Suppressor macrophage treated with lipopolysaccharide for 1 hour (primary cell): ENCODE data around the gene ZMPSTE24.
"Not testable (repeated sequence)": the region's sequence is repeated elsewhere in the genome, so short reads cannot be mapped to it uniquely, and the experiment has no call there.

Experiments used
- DNase-seq, 3 donors: peaks; one replicate each; pipeline ENCODE4 v3.0.0-alpha.2; 2020 to 2022

Gene ZMPSTE24

DNA sequence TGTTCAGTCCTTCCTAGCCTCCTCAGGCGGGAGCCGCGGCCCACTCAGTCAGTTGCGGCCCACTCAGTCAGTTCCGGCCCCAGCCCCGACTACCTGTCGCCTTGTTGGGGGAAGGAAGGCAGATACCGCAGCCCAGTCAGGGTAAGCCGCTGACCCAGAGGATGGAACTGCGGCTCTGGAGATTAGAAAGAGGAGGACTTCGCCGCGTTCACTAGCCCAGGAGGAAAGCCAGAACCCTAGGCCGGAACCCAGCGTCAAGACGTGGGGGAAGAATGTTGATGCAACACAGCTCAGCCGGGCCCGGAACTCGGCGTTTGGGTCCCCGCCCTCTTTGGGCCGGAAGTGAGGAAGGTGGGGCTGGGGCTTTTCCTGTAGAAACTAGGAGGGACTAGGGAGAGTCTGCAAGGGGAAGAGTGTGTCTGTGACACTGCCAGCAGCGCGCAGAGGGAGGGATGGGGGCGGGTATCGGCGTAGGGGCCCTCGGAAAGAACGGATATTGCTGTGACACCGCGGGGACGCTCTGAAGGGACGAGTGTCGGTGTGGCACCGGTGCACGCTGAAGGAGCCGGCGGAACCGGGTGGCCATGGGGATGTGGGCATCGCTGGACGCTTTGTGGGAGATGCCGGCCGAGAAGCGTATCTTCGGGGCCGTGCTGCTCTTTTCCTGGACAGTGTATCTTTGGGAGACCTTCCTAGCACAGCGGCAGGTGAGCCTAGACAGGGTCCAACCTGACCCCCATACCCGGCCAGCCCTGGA, at the start of gene ZMPSTE24:
TSS of gene ZMPSTE24 (plus strand) at position 549 of the 757 bp plus-strand sequence. CDS start at position 585, 36 bp downstream.
- DNase-seq = peak; percentile 97 to 98 (median 97)

DNA sequence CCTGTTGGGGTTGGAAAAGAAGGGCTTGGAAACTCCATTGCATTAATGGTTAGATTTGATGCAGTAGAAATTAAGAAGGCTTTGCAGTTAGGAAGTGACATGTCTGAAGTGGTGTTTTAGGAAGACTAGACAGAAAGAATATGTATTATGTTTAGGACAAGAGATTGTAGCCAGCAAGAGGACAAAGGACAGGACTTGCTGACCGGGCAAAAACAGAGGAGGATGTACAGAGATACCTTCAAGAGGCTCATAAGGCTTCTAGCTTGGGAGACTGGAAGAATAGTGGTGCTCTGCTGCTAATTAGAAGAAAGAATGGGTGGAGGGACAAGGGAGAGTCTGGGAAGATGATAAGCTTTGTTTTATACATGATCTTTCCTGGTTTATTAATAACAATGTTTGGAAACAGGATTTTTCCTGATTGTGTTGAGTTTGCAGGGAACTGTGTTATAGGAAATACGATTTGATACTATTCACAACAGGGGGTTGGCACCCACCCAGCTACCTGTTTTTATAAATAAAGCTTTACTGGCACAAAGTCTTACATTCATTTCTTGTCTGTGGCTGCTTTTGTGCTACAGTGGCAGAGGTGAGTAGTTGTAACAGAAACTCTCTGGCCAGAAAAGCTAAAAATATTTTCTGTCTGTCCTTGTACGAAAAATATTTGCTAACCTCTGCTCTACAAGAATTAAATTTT, 47.4 kb upstream of the ZMPSTE24 start:
- no peak for DNase-seq

DNA sequence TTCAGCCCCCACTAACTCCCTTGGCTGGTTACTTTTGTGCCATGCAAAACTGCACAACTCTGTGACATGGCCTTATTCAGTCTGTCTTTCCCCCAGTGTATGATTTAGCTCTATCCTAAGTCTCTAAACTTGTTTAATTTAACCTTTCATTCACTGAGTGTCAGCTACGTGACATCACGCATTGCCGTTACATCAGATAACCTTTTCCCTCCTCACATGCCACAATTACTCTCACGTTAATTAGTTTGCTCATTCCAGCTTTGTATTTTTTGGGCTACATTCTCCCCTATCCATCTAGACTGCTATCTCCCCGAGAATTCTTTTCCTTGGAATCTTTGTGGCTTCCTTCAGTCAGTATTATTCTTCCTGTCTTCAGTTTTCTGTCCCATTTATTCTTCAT, 39.7 kb upstream of the ZMPSTE24 start:
- DNase-seq = no peak

DNA sequence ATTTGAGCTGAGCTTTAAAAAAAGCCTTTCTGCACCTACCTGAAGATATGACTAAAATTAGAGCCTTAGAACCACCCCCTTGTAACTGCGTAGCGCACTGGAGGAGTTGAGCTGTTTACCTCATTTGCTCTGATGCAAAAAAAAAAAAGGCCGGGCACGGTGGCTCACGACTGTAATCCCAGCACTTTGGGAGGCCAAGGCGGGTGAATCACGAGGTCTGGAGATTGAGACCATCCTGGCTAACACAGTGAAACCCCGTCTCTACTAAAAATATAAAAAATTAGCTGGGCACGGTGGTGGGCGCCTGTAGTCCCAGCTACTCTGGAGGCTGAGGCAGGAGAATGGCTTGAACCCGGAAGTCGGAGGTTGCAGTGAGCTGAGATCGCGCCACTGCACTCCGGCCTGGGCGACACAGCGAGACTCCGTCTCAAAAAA, 36.5 kb upstream of the ZMPSTE24 start:
- not testable (repeated sequence) for DNase-seq

DNA sequence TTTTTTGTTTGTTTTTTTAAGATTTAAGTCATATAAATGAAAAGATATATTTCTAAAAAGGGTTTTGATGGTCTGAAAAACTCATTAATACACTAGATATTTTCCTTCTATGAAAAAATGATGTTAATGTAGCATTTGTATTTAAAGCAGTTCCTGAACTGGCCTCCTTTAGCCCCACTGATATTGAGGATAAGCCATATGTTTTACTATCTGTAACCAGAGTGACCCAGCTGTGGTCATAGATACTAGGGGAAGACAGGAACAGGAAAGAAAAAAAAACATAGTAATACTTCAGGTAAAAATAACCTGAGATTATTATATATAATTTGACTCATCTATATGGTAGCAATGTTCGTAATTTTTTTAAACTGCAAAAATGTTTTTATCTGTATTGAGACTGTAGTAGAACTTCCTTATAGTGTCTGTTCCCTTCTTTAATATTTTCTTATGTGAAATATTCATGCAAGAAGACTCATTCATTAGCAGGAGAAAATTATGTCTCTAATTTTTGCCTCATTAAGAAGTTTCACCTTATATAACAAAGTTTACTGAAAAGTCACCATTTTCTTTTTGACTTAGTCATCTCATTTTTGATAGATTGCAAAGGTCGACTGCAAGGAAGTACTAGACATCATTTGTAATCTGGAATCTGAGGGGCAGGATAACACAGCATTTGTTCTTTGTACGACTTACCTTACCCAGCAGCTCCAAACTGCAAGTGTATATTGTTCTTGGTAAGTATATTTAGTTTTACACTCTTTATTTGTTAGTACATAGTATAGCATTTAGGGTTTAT, 35.9 kb upstream of the ZMPSTE24 start:
- DNase-seq = no peak

DNA sequence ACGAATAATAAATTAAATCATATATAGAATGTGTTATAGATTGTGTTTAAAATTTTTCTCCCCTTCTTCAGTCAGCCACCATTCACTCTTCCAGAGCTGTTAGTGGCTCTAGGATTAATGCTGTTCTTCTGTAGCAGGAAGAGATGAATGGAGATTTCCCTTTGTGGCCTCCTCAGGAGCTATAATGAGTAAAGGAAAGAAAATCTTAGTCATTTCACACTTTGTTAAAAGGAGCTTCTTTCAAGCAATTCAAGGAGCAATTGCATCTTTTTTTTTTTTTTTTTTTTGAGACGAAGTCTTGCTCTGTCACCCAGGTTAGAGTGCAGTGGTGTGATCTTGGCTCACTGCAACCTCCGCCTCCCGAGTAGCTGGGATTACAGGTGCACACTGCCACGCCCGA, 34.0 kb upstream of the ZMPSTE24 start:
- DNase-seq = no peak

DNA sequence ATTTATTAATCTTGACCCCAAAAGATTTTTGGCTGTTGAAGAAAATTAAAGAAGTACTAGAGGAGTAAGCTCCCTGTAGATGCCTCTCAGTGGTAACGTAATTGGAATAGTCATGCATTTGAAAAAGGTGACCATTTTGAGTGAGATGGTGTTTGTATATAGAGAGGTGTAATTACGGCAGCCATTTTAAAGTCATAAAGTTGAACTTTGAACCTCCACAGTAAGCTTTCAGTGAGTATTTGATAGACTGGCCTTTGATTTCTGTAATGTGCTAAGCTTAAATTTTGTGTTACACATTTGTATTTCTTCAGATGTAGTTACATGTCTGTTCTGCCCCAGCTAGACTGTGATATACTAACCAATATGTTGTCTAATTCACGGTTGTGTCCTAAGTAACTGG, 31.8 kb upstream of the ZMPSTE24 start:
- DNase-seq = no peak

DNA sequence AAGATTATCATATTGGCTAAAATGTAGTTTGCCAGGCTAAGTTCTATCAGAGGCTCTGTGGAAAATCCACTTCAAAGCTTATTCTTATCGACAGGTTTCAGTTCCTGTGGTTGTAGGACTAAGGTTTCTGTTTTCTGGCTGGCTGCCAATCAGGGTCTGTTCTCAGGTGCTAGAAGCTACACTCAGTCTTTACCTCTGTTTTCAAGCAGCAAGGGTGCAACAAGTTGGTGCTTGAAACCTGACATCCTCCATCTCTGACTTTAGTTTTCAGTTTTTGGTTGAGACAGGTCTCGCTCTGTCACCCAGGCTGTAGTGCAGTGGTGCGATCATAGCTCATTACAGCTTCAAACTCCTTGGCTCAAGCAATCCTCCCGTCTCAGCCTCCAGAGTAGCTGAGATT, 25.6 kb upstream of the ZMPSTE24 start:
- no peak for DNase-seq

DNA sequence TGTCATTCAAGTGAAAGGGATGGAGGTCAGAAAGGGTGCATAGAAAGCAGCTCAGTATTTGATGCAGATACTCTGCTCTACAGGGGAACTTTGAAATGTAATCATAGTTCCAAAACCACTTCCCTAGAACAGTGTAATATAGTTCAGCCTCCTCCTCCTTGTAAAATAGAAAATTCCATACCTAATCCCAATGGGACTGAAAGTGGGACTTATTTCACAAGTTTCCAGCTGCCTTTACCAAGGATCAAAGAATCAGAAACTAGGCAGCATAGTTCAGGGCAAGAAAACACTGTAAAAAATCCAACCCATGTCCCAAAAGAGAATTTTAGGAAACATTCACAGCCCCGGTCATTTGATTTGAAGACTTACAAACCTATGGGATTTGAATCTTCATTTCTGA, 18.4 kb upstream of the ZMPSTE24 start:
- no peak for DNase-seq

DNA sequence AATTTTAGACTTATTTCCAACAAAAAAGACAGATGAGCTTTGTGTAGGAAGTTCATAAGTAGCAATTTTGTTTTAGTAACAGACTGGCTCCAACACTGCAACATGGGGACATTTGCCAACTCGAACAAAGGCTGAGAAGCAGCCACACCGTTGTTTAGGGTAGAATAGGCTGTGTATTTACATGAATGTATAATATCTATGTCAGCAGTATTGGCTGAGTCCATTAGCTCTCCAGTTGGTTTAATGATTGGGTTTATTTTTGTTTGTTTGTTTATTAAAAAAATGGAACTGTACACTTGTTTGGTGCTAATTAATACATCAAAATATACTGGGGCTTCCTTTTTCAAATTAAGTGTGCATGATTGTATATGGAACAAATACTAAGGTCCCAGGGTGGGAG, 17.6 kb upstream of the ZMPSTE24 start:
- no peak for DNase-seq

DNA sequence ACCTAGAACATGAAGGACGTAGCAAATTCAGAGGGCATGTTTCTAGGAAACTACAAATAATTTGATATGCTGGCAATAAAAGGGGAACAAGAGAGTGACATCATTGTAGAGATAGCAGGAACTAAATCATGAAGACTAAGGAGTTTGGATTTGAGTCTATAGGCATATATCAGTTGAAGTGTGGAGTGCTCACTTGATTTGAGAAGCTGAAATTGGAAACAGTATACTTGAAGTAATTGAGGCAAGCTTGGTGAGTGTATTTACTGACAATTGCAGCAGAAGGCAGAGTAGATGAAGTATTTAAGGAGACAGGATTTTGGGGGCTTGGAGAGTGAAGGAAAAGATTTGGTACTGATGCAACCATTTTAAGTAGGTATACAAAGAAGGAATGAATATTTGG, 16.7 kb upstream of the ZMPSTE24 start:
- peak; percentile 16 to 48 (median 42) for DNase-seq

DNA sequence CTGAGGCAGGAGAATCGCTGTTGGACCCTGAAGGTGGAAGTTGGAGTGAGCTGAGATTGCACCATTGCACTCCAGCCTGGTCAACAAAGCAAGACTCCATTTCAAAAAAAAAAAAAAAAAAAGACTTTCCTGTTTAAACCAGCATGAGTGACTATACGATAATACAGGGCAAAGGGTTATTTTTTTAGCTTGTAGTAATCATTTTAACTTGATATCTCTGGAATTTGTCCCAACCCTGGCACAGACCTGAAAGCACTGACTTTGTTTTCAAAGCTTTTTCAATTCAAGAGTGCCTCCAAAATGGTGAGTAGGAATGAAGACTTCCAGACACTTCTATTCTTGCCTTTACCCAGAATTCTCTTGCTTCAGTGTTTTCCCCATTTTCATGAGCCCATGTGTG, 14.7 kb upstream of the ZMPSTE24 start:
- no peak for DNase-seq

DNA sequence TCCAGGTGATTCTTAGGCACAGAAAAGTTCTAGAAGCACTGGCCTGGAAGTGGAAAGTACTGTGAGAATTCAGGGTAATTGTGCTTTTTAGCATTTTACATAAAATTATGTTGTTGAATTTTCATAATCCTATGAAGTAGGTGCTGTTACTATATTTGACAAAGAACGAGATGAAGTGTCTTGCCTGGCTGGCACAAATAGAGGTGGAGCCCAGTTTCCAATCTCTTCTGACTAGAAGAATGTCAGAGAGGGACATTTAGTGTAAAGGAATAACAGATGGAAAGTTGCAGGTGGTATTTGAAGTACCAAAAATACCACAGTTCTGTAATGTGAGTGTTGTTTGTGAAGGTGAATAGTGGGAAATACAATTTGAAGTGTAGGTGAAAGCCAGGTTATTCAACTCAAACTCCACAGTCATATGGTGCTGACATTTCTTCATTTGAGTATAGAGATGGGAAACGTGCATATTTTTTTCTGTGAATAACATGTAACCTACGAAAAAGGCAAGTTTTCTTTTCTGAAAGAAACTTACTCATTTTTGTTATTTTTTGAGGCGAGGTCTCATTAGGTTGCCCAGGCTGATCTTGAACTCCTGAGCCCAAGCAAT, 13.8 kb upstream of the ZMPSTE24 start:
- no peak for DNase-seq

DNA sequence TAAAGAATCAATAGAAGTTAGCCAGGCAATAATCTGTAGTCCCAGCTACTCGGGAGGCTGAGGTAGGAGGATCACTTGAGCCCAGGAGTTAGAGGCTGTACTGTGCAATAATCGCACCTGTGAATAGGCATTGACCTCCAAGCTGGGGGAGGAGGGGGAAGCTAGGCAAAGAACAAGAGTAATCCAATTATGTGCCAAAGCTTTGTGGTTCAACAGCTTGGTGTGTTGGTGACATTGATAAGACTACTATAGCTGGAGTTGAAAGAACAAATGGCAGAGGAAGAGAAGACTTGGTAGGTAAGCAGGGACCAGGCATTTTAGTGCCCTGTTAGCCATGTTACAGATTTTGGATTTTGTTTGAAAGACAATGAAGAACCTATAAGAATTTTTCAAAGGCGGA, 12.3 kb upstream of the ZMPSTE24 start:
- no peak for DNase-seq

DNA sequence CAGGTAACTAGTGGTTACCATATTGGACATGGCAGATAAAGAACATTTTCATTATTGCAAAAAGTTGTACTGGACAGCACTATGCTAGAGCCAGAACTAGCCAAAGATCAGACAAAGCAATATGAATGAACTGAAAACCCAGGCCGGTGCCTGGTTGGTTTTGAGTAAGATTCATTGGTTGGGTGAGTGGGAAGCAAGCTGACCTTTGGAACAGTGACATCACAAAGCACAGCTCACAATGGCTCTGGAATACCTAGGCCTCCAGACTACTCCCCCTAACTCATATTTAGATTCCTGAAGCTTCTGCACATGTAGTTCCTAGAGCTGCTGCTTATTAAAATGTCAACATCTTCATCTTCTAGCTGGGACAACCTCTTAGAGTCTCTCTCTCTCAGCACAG, 10.4 kb upstream of the ZMPSTE24 start, which contains the start of gene TMCO2:
TSS of gene TMCO2 (plus strand) at position 283 of the 400 bp plus-strand sequence. CDS start at position 340, 57 bp downstream.
- no peak for DNase-seq

DNA sequence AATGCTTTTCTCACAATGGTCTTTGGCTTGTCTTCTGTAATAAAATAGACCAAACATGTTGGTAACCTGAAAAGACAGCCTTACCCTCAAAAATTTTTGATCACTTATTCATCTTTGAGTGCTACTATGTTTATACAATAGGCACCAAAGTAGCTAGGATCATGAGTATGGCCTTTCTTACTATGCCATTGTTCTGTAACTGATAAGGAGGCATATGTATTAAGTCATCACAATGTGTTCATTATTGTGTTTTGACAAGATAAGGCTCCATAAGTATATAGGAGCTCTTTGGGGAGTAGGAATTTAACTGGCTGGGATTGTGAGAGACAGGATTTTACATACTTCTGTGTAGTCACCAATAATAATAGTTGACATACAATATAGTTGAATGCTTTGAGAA, 9.6 kb upstream of the ZMPSTE24 start:
- DNase-seq = no peak

DNA sequence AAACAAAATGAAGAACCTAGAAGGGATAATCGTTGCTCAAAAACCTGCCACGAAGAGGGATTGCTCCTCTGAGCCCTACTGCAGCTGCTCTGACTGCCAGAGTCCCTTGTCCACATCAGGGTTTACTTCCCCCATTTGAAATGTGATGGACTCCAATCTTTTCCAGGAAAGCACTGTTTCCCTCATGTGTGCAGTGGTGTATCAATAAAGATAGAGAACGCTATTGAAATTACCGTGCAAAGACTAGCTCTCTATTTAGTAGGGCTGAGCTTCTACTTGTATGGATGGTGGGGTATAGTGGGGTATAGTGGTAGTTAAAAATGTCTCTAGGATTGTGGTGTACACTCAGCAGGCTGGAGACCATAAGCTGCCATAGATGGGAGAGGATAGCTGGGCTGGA, 6.6 kb upstream of the ZMPSTE24 start:
- DNase-seq = no peak

DNA sequence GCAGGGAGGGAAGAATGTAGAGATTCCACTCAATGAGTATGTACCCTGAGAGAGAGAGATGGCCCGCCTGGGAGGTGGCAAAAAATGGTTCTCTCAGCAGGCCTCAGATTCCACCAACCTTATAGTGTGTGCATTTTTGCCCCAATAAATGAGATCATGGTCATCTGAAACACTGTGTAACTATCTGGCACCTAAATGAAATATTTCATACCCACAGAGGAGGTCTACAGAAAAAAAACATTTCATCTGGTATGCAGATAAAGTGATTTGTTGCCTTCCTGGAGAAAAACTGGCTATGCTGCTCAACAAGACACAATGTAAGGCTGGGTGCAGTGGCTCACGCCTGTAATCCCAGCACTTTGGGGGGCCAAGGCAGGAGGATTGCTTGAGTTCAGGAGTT, 5.4 kb upstream of the ZMPSTE24 start:
- DNase-seq = no peak

DNA sequence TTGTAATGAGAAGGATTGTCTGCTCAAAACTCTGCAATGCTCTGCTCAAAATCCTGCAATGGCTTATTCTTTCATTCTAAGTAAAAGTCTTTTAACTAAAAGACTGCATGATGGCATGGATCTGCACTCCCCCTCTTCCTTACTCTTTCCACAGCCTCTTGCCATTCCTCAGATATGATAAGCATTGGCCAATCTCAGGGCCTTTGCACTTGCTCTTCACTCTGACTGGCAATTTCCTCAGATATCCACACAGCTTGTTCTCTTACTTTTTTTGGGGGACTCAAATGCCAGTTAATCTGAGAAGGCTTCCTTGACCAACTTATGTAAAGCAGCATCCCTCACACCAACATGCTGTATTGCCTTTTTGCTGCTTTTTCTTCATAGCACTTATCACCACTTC, 2.8 kb upstream of the ZMPSTE24 start:
- DNase-seq = no peak

DNA sequence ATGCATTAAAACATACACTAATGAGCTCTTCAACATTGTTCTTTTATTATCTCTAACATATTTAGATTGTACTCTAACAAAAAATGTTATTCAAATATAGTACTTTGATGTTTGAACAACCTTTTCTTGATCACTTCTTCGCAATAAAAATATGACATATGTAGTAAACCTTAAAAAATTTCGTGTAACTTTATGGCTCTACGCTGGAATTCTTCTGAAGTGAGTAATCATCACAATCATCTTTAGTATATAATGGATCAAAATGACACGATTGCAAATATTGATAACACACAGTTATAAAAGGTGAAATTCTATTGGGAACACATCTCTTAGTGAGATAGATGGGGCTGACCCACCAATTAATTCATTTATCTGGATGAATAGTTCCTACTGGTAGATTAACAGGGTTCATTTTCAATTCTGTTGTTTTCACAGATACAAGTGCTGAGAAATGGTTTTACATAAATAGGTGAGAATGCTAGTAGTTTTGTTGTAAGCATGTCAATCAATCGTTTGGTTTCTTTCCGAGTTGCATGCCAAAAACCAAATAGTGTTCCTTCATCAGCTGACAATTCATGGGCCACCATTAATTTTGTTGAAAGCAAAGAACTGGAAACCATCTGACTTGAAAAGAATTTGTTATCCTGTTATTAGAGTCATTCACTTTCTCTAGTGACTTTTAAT, 1.5 kb upstream of the ZMPSTE24 start:
- no peak for DNase-seq

DNA sequence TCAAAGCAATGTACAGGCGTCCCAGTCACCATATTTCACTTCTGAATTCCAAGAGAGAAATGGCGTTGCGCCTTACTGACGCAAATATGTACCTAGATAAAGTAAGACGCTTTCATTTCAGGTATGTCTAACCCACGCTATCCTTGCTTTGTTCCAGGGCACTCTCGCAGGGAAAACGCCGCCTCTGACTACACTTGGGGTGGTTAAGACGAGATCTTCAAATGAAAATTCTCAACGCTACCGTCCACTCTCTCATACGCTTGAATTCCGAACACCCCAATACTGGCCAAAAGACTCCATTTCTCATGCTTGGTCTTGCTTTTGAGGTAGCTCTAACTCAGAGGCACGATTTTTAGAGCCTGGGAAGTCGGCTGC, 736 bp upstream of the ZMPSTE24 start:
- peak in 1 of 3 donors; percentile 40 for DNase-seq

DNA sequence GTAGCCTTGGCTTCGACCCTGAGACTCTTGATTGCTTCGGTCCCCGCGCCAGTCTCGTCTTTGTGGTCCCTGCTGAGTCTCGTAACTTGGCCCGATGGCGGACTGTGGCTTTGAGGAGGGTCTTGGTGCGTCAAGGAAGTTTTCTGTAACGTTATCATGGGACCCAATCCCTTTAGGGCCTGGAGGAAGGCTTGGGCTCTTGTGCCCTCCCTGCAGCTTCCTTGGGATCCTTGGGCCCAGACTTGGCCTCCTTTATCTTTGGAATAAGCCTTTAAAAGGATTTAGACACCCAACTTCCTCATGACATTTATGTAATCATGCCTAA, 371 bp downstream of the ZMPSTE24 start:
- peak in 2 of 3 donors; percentile 20 to 24 for DNase-seq

DNA sequence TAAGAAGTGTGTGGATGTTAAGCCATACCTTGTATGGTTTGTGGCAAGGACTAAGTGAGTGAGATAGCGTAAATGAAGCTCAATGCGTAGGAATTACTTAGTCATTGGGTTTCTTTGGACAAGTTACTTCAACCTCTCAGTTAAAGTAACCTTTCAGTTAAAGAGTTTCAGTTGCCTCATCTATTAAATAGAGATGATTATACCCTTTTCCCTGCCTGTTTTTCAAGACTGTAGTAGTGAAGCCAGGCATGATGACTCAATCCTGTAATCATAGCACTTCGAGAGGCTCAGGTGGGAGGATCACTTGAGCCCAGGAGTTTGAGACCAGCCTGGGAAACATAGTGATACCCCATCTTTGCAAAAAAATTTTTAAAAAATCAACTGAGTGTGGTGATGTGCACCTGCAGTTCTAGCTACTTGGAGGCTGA, 6.3 kb downstream of the ZMPSTE24 start:
- no peak for DNase-seq
